Glomerular visceral epithelial cell (primary cell): Measurements from ENCODE around the gene RESF1.

Source experiments
- DNase-seq: peaks from one replicate; pipeline ENCODE4 v3.0.0-alpha.2; 2016; ENCODE audit errors: extremely low spot score

The RESF1 gene

DNA sequence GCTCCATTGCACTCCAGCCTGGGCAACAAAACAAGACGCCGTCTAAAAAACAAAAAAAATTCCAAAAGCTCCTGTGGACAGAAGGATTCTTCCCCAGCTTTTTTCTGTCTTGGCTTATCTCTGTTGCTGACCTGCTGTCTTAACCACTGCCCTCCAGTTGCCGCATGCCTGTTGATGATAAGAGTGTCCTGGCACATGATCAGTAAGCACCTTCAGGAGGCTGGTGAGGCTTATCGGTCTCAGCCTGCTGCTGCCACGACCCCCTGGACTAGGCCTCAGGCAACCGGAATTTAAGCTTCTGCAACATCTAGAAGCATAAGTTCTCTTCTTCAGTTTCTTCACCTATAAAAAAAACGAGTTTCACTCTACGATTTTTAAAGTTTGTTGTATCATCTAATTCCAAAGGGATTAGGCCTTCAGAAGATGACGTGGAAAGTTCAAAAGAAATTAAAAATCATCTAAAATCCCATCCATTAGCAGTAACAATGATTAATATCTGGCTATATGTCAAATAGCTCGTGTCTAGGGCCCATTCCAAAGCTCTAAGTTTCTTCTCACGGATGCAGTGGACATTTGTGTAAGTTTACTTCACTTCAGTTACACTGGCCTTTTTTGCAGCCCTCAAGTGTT, 46.4 kb downstream of the RESF1 start:
- DNase-seq, result no peak
